Trophoblast cell (in vitro differentiated cells and primary cell): Measurements from ENCODE around the gene COA1.
"Not testable (repeated sequence)": the region's sequence is repeated elsewhere in the genome, so short reads cannot be mapped to it uniquely, and the experiment has no call there.

Source experiments
- DNase-seq, 2 donors: peaks; one replicate each; pipeline ENCODE4 v3.0.0-alpha.2; 2016
- H2AFZ ChIP-seq: 2 replicates; pipeline ENCODE4 v1.6.1; 2013; ENCODE audit warnings: low read length, moderate library complexity, mild to moderate bottlenecking; ENCODE audit not compliant: insufficient read depth, poor library complexity
- H2AK5ac ChIP-seq: 2 replicates; pipeline ENCODE4 v1.6.1; 2013; ENCODE audit warnings: mild to moderate bottlenecking, low read length
- H2BK120ac ChIP-seq: 2 replicates; pipeline ENCODE4 v1.6.1; 2013; ENCODE audit warnings: low read length, mild to moderate bottlenecking, moderate library complexity; ENCODE audit not compliant: insufficient read depth, poor library complexity
- H2BK12ac ChIP-seq: 2 replicates; pipeline ENCODE4 v1.6.1; 2013; ENCODE audit warnings: mild to moderate bottlenecking, low read length, moderate library complexity
- H2BK5ac ChIP-seq: 2 replicates; pipeline ENCODE4 v1.6.1; 2013; ENCODE audit warnings: low read length, low read depth, moderate library complexity, mild to moderate bottlenecking; ENCODE audit not compliant: poor library complexity
- H3K14ac ChIP-seq: 2 replicates; pipeline ENCODE4 v1.6.1; 2013; ENCODE audit warnings: mild to moderate bottlenecking, low read length
- H3K18ac ChIP-seq: 2 replicates; pipeline ENCODE4 v1.6.1; 2013; ENCODE audit warnings: mild to moderate bottlenecking, low read length
- H3K23ac ChIP-seq: 2 replicates; pipeline ENCODE4 v1.6.1; 2013; ENCODE audit warnings: low read length
- H3K27ac ChIP-seq: 2 replicates; pipeline ENCODE4 v1.5.1; 2013; ENCODE audit warnings: low read depth, mild to moderate bottlenecking, inconsistent platforms, low read length, moderate library complexity
- H3K27me3 ChIP-seq: 2 replicates; pipeline ENCODE4 v1.6.1; 2013; ENCODE audit warnings: inconsistent platforms, mild to moderate bottlenecking, low read length, moderate library complexity; ENCODE audit not compliant: insufficient read depth
- H3K36me3 ChIP-seq, 2 experiments: 1 replicate in 1 of 2; 2 replicates in 1 of 2; pipeline ENCODE4 v1.6.1; 2013; ENCODE audit warnings: low read length in 2 of 2, mild to moderate bottlenecking in 2 of 2, moderate library complexity in 1 of 2; ENCODE audit not compliant: insufficient read depth in 2 of 2, control insufficient read depth in 1 of 2
- H3K4ac ChIP-seq: 2 replicates; pipeline ENCODE4 v1.6.1; 2013; ENCODE audit warnings: low read depth, mild to moderate bottlenecking, low read length, moderate library complexity
- H3K4me1 ChIP-seq, 2 experiments: 1 replicate in 1 of 2; 2 replicates in 1 of 2; pipeline ENCODE4 v1.6.1; 2013; ENCODE audit warnings: low read length in 2 of 2, mild to moderate bottlenecking in 2 of 2, moderate library complexity in 1 of 2; ENCODE audit not compliant: insufficient read depth in 2 of 2, control insufficient read depth in 1 of 2
- H3K4me2 ChIP-seq: 2 replicates; pipeline ENCODE4 v1.6.1; 2013; ENCODE audit warnings: inconsistent platforms, mild to moderate bottlenecking, low read length, moderate library complexity
- H3K4me3 ChIP-seq: 2 replicates; pipeline ENCODE4 v1.5.1; 2013; ENCODE audit warnings: mild to moderate bottlenecking, low read depth, low read length, inconsistent platforms
- H3K79me1 ChIP-seq: one replicate; pipeline ENCODE4 v1.6.1; 2013; ENCODE audit warnings: low read length
- H3K79me2 ChIP-seq: 2 replicates; pipeline ENCODE4 v1.6.1; 2013; ENCODE audit warnings: low read length, mild to moderate bottlenecking; ENCODE audit not compliant: control insufficient read depth, insufficient read depth, poor library complexity
- H3K9ac ChIP-seq: 2 replicates; pipeline ENCODE4 v1.6.1; 2013; ENCODE audit warnings: mild to moderate bottlenecking, low read length
- H3K9me3 ChIP-seq: 2 replicates; pipeline ENCODE4 v1.6.1; 2013; ENCODE audit warnings: low read depth, mild to moderate bottlenecking, control low read depth, inconsistent platforms, low read length; ENCODE audit not compliant: insufficient read depth
- H4K12ac ChIP-seq: 2 replicates; pipeline ENCODE4 v1.6.1; 2013; ENCODE audit warnings: low read depth, mild to moderate bottlenecking, low read length, moderate library complexity
- H4K8ac ChIP-seq: 2 replicates; pipeline ENCODE4 v1.6.1; 2013; ENCODE audit warnings: low read depth, mild to moderate bottlenecking, low read length, moderate library complexity
- H4K91ac ChIP-seq: one replicate; pipeline ENCODE4 v1.6.1; 2013; ENCODE audit warnings: low read depth, mild to moderate bottlenecking, low read length, moderate library complexity
- WGBS: extraction: QIAGEN DNeasy Blood & Tissue Kit; methylation state at CpG from one replicate; pipeline ENCODE4 v1.1.7; 2013; ENCODE audit warnings: missing lambda C conversion rate; ENCODE audit not compliant: insufficient read length, insufficient coverage; ENCODE audit errors: extremely low coverage; 5-methylcytosine and 5-hydroxymethylcytosine counted together

Gene COA1

DNA sequence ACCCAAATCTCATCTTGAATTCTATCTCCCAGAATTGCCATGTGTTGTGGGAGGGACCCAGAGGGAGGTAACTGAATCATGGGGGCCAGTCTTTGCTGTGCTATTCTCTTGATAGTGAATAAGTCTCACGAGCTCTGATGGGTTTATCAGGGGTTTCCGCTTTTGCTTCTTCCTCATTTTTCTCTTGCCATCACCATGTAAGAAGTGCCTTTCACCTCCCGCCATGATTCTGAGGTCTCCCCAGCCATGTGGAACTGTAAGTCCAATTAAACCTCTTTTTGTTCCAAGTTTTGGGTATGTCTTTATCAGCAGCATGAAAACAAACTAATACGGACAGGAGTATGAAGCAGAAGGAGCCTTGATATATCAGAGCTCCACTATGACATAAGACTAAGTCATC is 41.5 kb downstream of the COA1 start:
- H3K27me3 ChIP-seq, H3K79me1 ChIP-seq, DNase-seq, H4K91ac ChIP-seq, H4K12ac ChIP-seq, H3K4me1 ChIP-seq, H3K27ac ChIP-seq, H3K9me3 ChIP-seq, H3K4me3 ChIP-seq, H3K4ac ChIP-seq, H2BK5ac ChIP-seq, H4K8ac ChIP-seq, H2AK5ac ChIP-seq, H2BK120ac ChIP-seq, H3K9ac ChIP-seq, H2AFZ ChIP-seq, H3K79me2 ChIP-seq, H3K4me2 ChIP-seq, H3K23ac ChIP-seq, H3K36me3 ChIP-seq, H3K14ac ChIP-seq, H3K18ac ChIP-seq, H2BK12ac ChIP-seq: not testable (repeated sequence)
- no CpG with 5 or more reads among the region's 4 CpGs for WGBS

- no peak overlapping the region for H3K23ac ChIP-seq
- H3K9ac ChIP-seq = no peak overlapping the region
- no peak overlapping the region for H3K27ac ChIP-seq
- no peaks in the 10 kb centered on the region for H3K79me1 ChIP-seq
- no peak overlapping the region for H3K4me3 ChIP-seq
- H2BK120ac ChIP-seq = no peak overlapping the region
- no peaks in the 10 kb centered on the region for H3K36me3 ChIP-seq
- H2BK5ac ChIP-seq = no peak overlapping the region
- no peak overlapping the region for H3K4ac ChIP-seq
- no peak overlapping the region for H2AK5ac ChIP-seq
- no peak overlapping the region for H2BK12ac ChIP-seq
- no peak overlapping the region for H4K8ac ChIP-seq
- no peaks in the 10 kb centered on the region for H3K9me3 ChIP-seq
- no peak overlapping the region for H3K18ac ChIP-seq
- no peak overlapping the region for H4K91ac ChIP-seq
- H3K27me3 ChIP-seq = no peaks in the 10 kb centered on the region
- no peak overlapping the region for H4K12ac ChIP-seq
- no peak overlapping the region for H2AFZ ChIP-seq
- peaks cover 2% of the 10 kb centered on the region for H3K79me2 ChIP-seq
- H3K4me2 ChIP-seq = no peak overlapping the region
- no peak for DNase-seq
- H3K4me1 ChIP-seq = peaks cover 0 to 3% of the 10 kb centered on the region in 2 experiments
- WGBS = no CpG with 5 or more reads among the region's 2 CpGs
- no peak overlapping the region for H3K14ac ChIP-seq
Measured at GRCh38 chr7:43686991-43687390, 42.3 kb downstream of the COA1 start.

DNA sequence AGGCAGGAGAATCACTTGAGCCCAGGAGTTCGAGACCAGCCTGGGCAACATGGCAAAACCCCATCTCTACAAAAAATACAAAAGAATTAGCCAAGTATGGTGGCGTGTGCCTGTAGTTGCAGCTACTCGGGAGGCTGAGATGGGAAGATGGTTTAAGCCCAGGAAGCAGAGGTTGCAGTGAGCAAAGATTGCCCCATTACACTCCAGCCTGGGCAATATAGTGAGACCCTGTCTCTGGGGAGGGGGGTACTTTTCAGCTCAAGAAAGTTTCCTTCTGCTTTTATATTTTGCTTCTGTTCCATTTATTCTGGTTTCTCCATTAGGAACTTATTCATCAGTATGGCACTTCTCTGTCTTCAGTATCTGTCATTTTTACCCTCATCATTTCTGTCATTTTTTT is 48.6 kb downstream of the COA1 start:
- no peak overlapping the region for H4K12ac ChIP-seq

GRCh38 chr7:43679210-43680068 is 49.9 kb downstream of the COA1 start:
- no peak for DNase-seq
- H2AK5ac ChIP-seq = no peak overlapping the region
- no peak overlapping the region for H3K4ac ChIP-seq
- no CpG with 5 or more reads among the region's 4 CpGs for WGBS
- H3K79me2 ChIP-seq = no peaks in the 10 kb centered on the region
- H3K9me3 ChIP-seq = no peaks in the 10 kb centered on the region
- H2BK12ac ChIP-seq = no peak overlapping the region
- no peak overlapping the region for H3K9ac ChIP-seq
- no peak overlapping the region for H2BK5ac ChIP-seq
- H3K27me3 ChIP-seq = no peaks in the 10 kb centered on the region
- H3K4me1 ChIP-seq = no peaks in the 10 kb centered on the region
- no peak overlapping the region for H3K23ac ChIP-seq
- no peak overlapping the region for H4K91ac ChIP-seq
- no peak overlapping the region for H3K4me3 ChIP-seq
- no peaks in the 10 kb centered on the region for H3K36me3 ChIP-seq
- H3K14ac ChIP-seq = no peak overlapping the region
- no peak overlapping the region for H4K12ac ChIP-seq
- no peak overlapping the region for H2BK120ac ChIP-seq
- no peak overlapping the region for H2AFZ ChIP-seq
- H4K8ac ChIP-seq = no peak overlapping the region
- no peaks in the 10 kb centered on the region for H3K79me1 ChIP-seq
- H3K18ac ChIP-seq = no peak overlapping the region
- H3K27ac ChIP-seq = no peak overlapping the region
- H3K4me2 ChIP-seq = no peak overlapping the region

More for the DNA sequence above, 48.6 kb downstream of the COA1 start:
- Histone ChIP-seq H2BK120ac (no peak overlapping the region), H3K27me3 (no peaks in the 10 kb centered on the region), H3K27ac (no peak overlapping the region), H3K4ac (no peak overlapping the region), H3K14ac (no peak overlapping the region), H3K9me3 (no peaks in the 10 kb centered on the region), H3K9ac (no peak overlapping the region), H3K4me1 (no peaks in the 10 kb centered on the region), H2AK5ac (no peak overlapping the region), H3K79me2 (no peaks in the 10 kb centered on the region), H3K23ac (no peak overlapping the region), H4K91ac (no peak overlapping the region), H4K8ac (no peak overlapping the region), H3K79me1 (no peaks in the 10 kb centered on the region), H2BK12ac (no peak overlapping the region), H3K18ac (no peak overlapping the region), H3K36me3 (no peaks in the 10 kb centered on the region), H2AFZ (no peak overlapping the region), H3K4me2 (no peak overlapping the region), H2BK5ac (no peak overlapping the region), H3K4me3 (no peak overlapping the region)
- no CpG with 5 or more reads among the region's 3 CpGs for WGBS
- no peak for DNase-seq
